ENCODE results near the gene PRR33.

Gene PRR33

GRCh38 chr11:1854949-1855885, 36.5 kb downstream of the PRR33 start:
- DNase-seq (ENCODE audit: low read depth, low spot score), result no peak
- H3K4me3 ChIP-seq (ENCODE audit: low read depth, low read length), result no peak overlapping the region
- TF ChIP-seq CTCF (IDR thresholded peaks at IDR 0.05; ENCODE audit: insufficient read depth, low read length, missing control alignments), result no peak
- ChIA-PET POLR2A (no interaction called here), CTCF (interaction anchor here (0.7 to 5.5 kb wide), 5 partner anchors 22 to 161 kb away, joined by 3 to 24 read pairs (median 14); no protein-coding TSS in a partner anchor)

GRCh38 chr11:1854132-1854948, 37.4 kb downstream of the PRR33 start:
- no peak overlapping the region for H3K4me3 ChIP-seq (ENCODE audit: low read depth, low read length)
- POLR2A ChIA-PET, result no interaction called here
- TF ChIP-seq CTCF (IDR thresholded peaks at IDR 0.05; ENCODE audit: insufficient read depth, low read length, missing control alignments), result no peak
- CTCF ChIA-PET, result interaction anchor here (0.9 to 5.5 kb wide), 4 partner anchors 21 to 299 kb away, joined by 3 to 24 read pairs (median 14); no protein-coding TSS in a partner anchor
- DNase-seq (ENCODE audit: low read depth, low spot score), result no peak

- CTCF ChIA-PET, result interaction anchor here (0.9 to 4.4 kb wide), 4 partner anchors 21 to 301 kb away, joined by 3 to 22 read pairs (median 4); no protein-coding TSS in a partner anchor
- no peak overlapping the region for H3K4me3 ChIP-seq (ENCODE audit: low read depth, low read length)
- no peak for TF ChIP-seq CTCF (IDR thresholded peaks at IDR 0.05; ENCODE audit: insufficient read depth, low read length, missing control alignments)
- no peak for DNase-seq (ENCODE audit: low read depth, low spot score)
- POLR2A ChIA-PET, result no interaction called here
Measured at GRCh38 chr11:1853376-1854131, 38.1 kb downstream of the PRR33 start.

GRCh38 chr11:1852877-1853276, 38.8 kb downstream of the PRR33 start, which contains the start of gene LSP1:
LSP1 (plus strand) TSS chr11:1853084; CDS start chr11:1853145, 61 bp downstream.
- ChIA-PET CTCF (interaction anchor here (0.9 to 4.4 kb wide), 4 partner anchors 20 to 301 kb away, joined by 3 to 22 read pairs (median 4); no protein-coding TSS in a partner anchor), POLR2A (no interaction called here)
- H3K4me3 ChIP-seq (ENCODE audit: low read depth, low read length), result no peak within 1 kb of the TSS
- TF ChIP-seq CTCF (IDR thresholded peaks at IDR 0.05; ENCODE audit: insufficient read depth, low read length, missing control alignments), result no peak
- DNase-seq (ENCODE audit: low read depth, low spot score), result no peak

- no peak for DNase-seq (ENCODE audit: low read depth, low spot score)
- no peak overlapping the region for H3K4me3 ChIP-seq (ENCODE audit: low read depth, low read length)
- CTCF ChIA-PET, result interaction anchor here (0.6 to 4.4 kb wide), 4 partner anchors 19 to 302 kb away, joined by 3 to 22 read pairs (median 4); no protein-coding TSS in a partner anchor
- no peak for TF ChIP-seq CTCF (IDR thresholded peaks at IDR 0.05; ENCODE audit: insufficient read depth, low read length, missing control alignments)
- POLR2A ChIA-PET, result no interaction called here
Measured at GRCh38 chr11:1852271-1852876, 39.3 kb downstream of the PRR33 start.
